ENCODE data around the gene AGPAT4. TPM values are rescaled to one million over a fixed set of nuclear protein-coding genes. Genes with fewer than 3 reads are reported as not detected.

The AGPAT4 gene
- total and polyA plus RNA-seq, 2 donors (not counting 1 experiment from before 2014, with no cell fraction given): 4.4 to 6.1 TPM

- no peak overlapping the region for H3K9ac ChIP-seq (ENCODE audit: low read length)
- H3K4me2 ChIP-seq (replicated peaks; ENCODE audit: low read depth, low read length, poor library complexity, severe bottlenecking): no peak overlapping the region
- POLR2A ChIA-PET: no interaction called here
- H3K4me3 Mint-ChIP-seq: no peak overlapping the region
- no peaks in the 10 kb centered on the region for H3K4me1 Mint-ChIP-seq
- H3K4me3 ChIP-seq (ENCODE audit: control extremely low read depth in 1 of 5, extremely low read depth in 1 of 5, insufficient read depth in 1 of 5, low read depth in 2 of 5, low read length in 4 of 5): no peak overlapping the region
- H3K27ac ChIP-seq (ENCODE audit: low read length in 2 of 2): no peak overlapping the region
- no peaks in the 10 kb centered on the region for H3K27me3 ChIP-seq (replicated peaks in 1 of 4; ENCODE audit: control extremely low read depth in 1 of 4, control insufficient read depth in 3 of 4, insufficient read depth in 4 of 4, low read length in 3 of 4)
- no peaks in the 10 kb centered on the region for H3K9me3 ChIP-seq (ENCODE audit: control extremely low read depth in 1 of 3, control insufficient read depth in 2 of 3, insufficient read depth in 1 of 3, low read length in 2 of 3)
- no peaks in the 10 kb centered on the region for H3K36me3 ChIP-seq (replicated peaks in 1 of 2; ENCODE audit: control extremely low read depth in 1 of 2, control insufficient read depth in 1 of 2, extremely low read depth in 1 of 2, insufficient read depth in 2 of 2, low read length in 1 of 2)
- H3K4me1 ChIP-seq (ENCODE audit: control insufficient read depth in 2 of 2, insufficient read depth in 2 of 2, low read length in 2 of 2): no peaks in the 10 kb centered on the region
- no peak for TF ChIP-seq CTCF (IDR thresholded peaks at IDR 0.05)
- TF ChIP-seq EZH2 (IDR thresholded peaks at IDR 0.05; ENCODE audit: borderline replicate concordance, insufficient read depth, low read depth, low read length, poor library complexity, severe bottlenecking): no peak
- no peak overlapping the region for H3K27ac Mint-ChIP-seq
- no peaks in the 10 kb centered on the region for H3K9me3 Mint-ChIP-seq (ENCODE audit: insufficient read depth)
- intact Hi-C loops (cut with micrococcal nuclease): no loop called here
- DNase-seq (no peak), ATAC-seq (ENCODE audit: low read depth) (no peak)
- CTCF ChIA-PET: no interaction called here
- no peaks in the 10 kb centered on the region for H3K27me3 Mint-ChIP-seq
- 96% methylated on average over 13 of the region's 13 CpGs for WGBS (ENCODE audit: insufficient coverage)
- H3K79me2 ChIP-seq (ENCODE audit: control insufficient read depth, insufficient read depth, low read length): no peaks in the 10 kb centered on the region
- H4K20me1 ChIP-seq (ENCODE audit: control insufficient read depth, insufficient read depth, low read length, poor library complexity, severe bottlenecking): no peaks in the 10 kb centered on the region
- H2AFZ ChIP-seq (ENCODE audit: insufficient read depth, low read depth, low read length, poor library complexity, severe bottlenecking): no peak overlapping the region
Measured at GRCh38 chr6:161256407-161256806, 17.5 kb downstream of the AGPAT4 start.

- Histone ChIP-seq H3K9ac (ENCODE audit: low read length) (no peak overlapping the region), H3K4me3 (ENCODE audit: control extremely low read depth in 1 of 5, extremely low read depth in 1 of 5, insufficient read depth in 1 of 5, low read depth in 2 of 5, low read length in 4 of 5) (no peak overlapping the region), H3K36me3 (replicated peaks in 1 of 2; ENCODE audit: control extremely low read depth in 1 of 2, control insufficient read depth in 1 of 2, extremely low read depth in 1 of 2, insufficient read depth in 2 of 2, low read length in 1 of 2) (no peaks in the 10 kb centered on the region), H3K9me3 (ENCODE audit: control extremely low read depth in 1 of 3, control insufficient read depth in 2 of 3, insufficient read depth in 1 of 3, low read length in 2 of 3) (no peaks in the 10 kb centered on the region), H3K4me1 (ENCODE audit: control insufficient read depth in 2 of 2, insufficient read depth in 2 of 2, low read length in 2 of 2) (no peaks in the 10 kb centered on the region), H3K27ac (ENCODE audit: low read length in 2 of 2) (no peak overlapping the region), H3K79me2 (ENCODE audit: control insufficient read depth, insufficient read depth, low read length) (no peaks in the 10 kb centered on the region), H3K27me3 (replicated peaks in 1 of 4; ENCODE audit: control extremely low read depth in 1 of 4, control insufficient read depth in 3 of 4, insufficient read depth in 4 of 4, low read length in 3 of 4) (no peaks in the 10 kb centered on the region), H3K4me2 (replicated peaks; ENCODE audit: low read depth, low read length, poor library complexity, severe bottlenecking) (no peak overlapping the region), H2AFZ (ENCODE audit: insufficient read depth, low read depth, low read length, poor library complexity, severe bottlenecking) (no peak overlapping the region), H4K20me1 (ENCODE audit: control insufficient read depth, insufficient read depth, low read length, poor library complexity, severe bottlenecking) (no peaks in the 10 kb centered on the region)
- Mint-ChIP-seq H3K9me3 (ENCODE audit: insufficient read depth) (no peaks in the 10 kb centered on the region), H3K27me3 (no peaks in the 10 kb centered on the region), H3K4me1 (no peaks in the 10 kb centered on the region), H3K27ac (no peak overlapping the region), H3K4me3 (no peak overlapping the region)
- DNase-seq (no peak), ATAC-seq (ENCODE audit: low read depth) (no peak)
- intact Hi-C loops (cut with micrococcal nuclease): no loop called here
- ChIA-PET POLR2A (no interaction called here), CTCF (no interaction called here)
- TF ChIP-seq EZH2 (IDR thresholded peaks at IDR 0.05; ENCODE audit: borderline replicate concordance, insufficient read depth, low read depth, low read length, poor library complexity, severe bottlenecking) (no peak), CTCF (IDR thresholded peaks at IDR 0.05) (no peak)
- WGBS (ENCODE audit: insufficient coverage): no CpG with 5 or more reads among the region's 6 CpGs
Measured at GRCh38 chr6:161255518-161255917, 18.3 kb downstream of the AGPAT4 start.

Data from B cell (primary cell).